Measurements from ENCODE around the gene RNF152.
"Not testable (repeated sequence)": the region's sequence is repeated elsewhere in the genome, so short reads cannot be mapped to it uniquely, and the experiment has no call there.

Gene RNF152

GRCh38 chr18:61797696-61798590 lies 94.9 kb downstream of the RNF152 start:
- H3K4me3 ChIP-seq (ENCODE audit: low read depth, low read length), result no peak overlapping the region
- H3K9ac ChIP-seq, result no peak overlapping the region
- H3K79me2 ChIP-seq, result no peaks in the 10 kb centered on the region
- no peak for TF ChIP-seq CTCF (IDR thresholded peaks at IDR 0.05)
- H3K9me3 ChIP-seq (ENCODE audit: control insufficient read depth, low read length), result no peaks in the 10 kb centered on the region
- no peak overlapping the region for H3K4me2 ChIP-seq (ENCODE audit: low read length)
- no peaks in the 10 kb centered on the region for H3K36me3 ChIP-seq (ENCODE audit: control insufficient read depth, insufficient read depth, low read length)
- H2AFZ ChIP-seq, result no peak overlapping the region
- H3K4me1 ChIP-seq, result no peaks in the 10 kb centered on the region
- no peak overlapping the region for H3K27ac ChIP-seq
- no peaks in the 10 kb centered on the region for H3K27me3 ChIP-seq (ENCODE audit: control insufficient read depth, insufficient read depth, low read length)

GRCh38 chr18:61791031-61791430 lies 101.8 kb downstream of the RNF152 start:
- no peaks in the 10 kb centered on the region for H3K27me3 ChIP-seq (ENCODE audit: control insufficient read depth, insufficient read depth, low read length)
- H3K4me2 ChIP-seq (ENCODE audit: low read length), result no peak overlapping the region
- H3K36me3 ChIP-seq (ENCODE audit: control insufficient read depth, insufficient read depth, low read length), result no peaks in the 10 kb centered on the region
- no peaks in the 10 kb centered on the region for H3K9me3 ChIP-seq (ENCODE audit: control insufficient read depth, low read length)
- no peak overlapping the region for H3K9ac ChIP-seq
- H3K79me2 ChIP-seq, result no peaks in the 10 kb centered on the region
- TF ChIP-seq CTCF (IDR thresholded peaks at IDR 0.05), result no peak
- H3K4me1 ChIP-seq, result no peaks in the 10 kb centered on the region
- H3K4me3 ChIP-seq (ENCODE audit: low read depth, low read length), result no peak overlapping the region
- H2AFZ ChIP-seq, result no peak overlapping the region
- no peak overlapping the region for H3K27ac ChIP-seq

GRCh38 chr18:61787011-61787670 lies 105.7 kb downstream of the RNF152 start:
- H3K4me2 ChIP-seq (ENCODE audit: low read length); H3K27me3 ChIP-seq (ENCODE audit: control insufficient read depth, insufficient read depth, low read length); H3K4me3 ChIP-seq (ENCODE audit: low read depth, low read length); H3K36me3 ChIP-seq (ENCODE audit: control insufficient read depth, insufficient read depth, low read length); H3K4me1 ChIP-seq; H2AFZ ChIP-seq; H3K9me3 ChIP-seq (ENCODE audit: control insufficient read depth, low read length); H3K9ac ChIP-seq; H3K27ac ChIP-seq; H3K79me2 ChIP-seq: not testable (repeated sequence)

GRCh38 chr18:61785588-61785987 lies 107.2 kb downstream of the RNF152 start:
- no peak overlapping the region for H3K4me2 ChIP-seq (ENCODE audit: low read length)
- no peaks in the 10 kb centered on the region for H3K9me3 ChIP-seq (ENCODE audit: control insufficient read depth, low read length)
- no peak overlapping the region for H3K27ac ChIP-seq
- no peak for TF ChIP-seq CTCF (IDR thresholded peaks at IDR 0.05)
- H3K4me1 ChIP-seq, result no peaks in the 10 kb centered on the region
- no peaks in the 10 kb centered on the region for H3K79me2 ChIP-seq
- H3K9ac ChIP-seq, result no peak overlapping the region
- H3K4me3 ChIP-seq (ENCODE audit: low read depth, low read length), result no peak overlapping the region
- H3K27me3 ChIP-seq (ENCODE audit: control insufficient read depth, insufficient read depth, low read length), result no peaks in the 10 kb centered on the region
- H2AFZ ChIP-seq, result no peak overlapping the region
- H3K36me3 ChIP-seq (ENCODE audit: control insufficient read depth, insufficient read depth, low read length), result no peaks in the 10 kb centered on the region

- Histone ChIP-seq H3K27me3 (ENCODE audit: control insufficient read depth, insufficient read depth, low read length) (no peaks in the 10 kb centered on the region), H3K79me2 (no peaks in the 10 kb centered on the region), H3K4me1 (no peaks in the 10 kb centered on the region), H3K9me3 (ENCODE audit: control insufficient read depth, low read length) (no peaks in the 10 kb centered on the region), H2AFZ (no peak overlapping the region), H3K9ac (no peak overlapping the region), H3K4me2 (ENCODE audit: low read length) (no peak overlapping the region), H3K36me3 (ENCODE audit: control insufficient read depth, insufficient read depth, low read length) (no peaks in the 10 kb centered on the region), H3K27ac (no peak overlapping the region), H3K4me3 (ENCODE audit: low read depth, low read length) (no peak overlapping the region)
- TF ChIP-seq CTCF (IDR thresholded peaks at IDR 0.05), result no peak
These were observed 108.0 kb downstream of the RNF152 start for GRCh38 chr18:61784834-61785233.
